Measurements from ENCODE around the gene DNAJC4.

DNAJC4 gene

DNA sequence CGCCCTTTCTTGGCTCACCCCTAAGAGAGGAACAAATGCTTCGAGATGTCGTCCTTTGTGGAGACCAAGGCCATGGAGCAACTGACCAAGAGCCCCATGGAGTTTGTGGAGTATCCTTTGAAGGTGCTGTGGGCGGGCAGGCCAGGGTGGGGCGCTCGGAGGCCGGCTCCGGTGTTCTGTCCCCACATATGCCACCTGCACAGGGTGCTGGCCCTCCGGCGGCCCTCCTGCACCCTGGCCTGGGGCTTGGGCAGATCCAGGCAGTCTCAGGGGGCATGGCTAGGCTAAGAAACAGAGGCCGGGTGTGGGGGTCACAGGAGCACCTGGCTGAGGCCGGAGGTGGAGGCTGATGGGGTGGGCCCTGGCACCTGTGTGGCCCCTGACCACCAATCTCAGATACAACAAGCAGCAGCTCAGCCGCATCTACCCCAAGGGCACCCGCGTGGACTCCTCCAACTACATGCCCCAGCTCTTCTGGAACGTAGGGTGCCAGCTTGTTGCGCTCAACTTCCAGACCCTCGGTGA is 31.3 kb downstream of the DNAJC4 start:
- no peak for DNase-seq

GRCh38 chr11:64262271-64263002 is 32.1 kb downstream of the DNAJC4 start:
- DNase-seq: no peak

GRCh38 chr11:64263021-64263946 is 32.9 kb downstream of the DNAJC4 start:
- no peak for DNase-seq

- no peak for DNase-seq
These were observed 33.6 kb downstream of the DNAJC4 start for GRCh38 chr11:64263947-64264317.

DNA sequence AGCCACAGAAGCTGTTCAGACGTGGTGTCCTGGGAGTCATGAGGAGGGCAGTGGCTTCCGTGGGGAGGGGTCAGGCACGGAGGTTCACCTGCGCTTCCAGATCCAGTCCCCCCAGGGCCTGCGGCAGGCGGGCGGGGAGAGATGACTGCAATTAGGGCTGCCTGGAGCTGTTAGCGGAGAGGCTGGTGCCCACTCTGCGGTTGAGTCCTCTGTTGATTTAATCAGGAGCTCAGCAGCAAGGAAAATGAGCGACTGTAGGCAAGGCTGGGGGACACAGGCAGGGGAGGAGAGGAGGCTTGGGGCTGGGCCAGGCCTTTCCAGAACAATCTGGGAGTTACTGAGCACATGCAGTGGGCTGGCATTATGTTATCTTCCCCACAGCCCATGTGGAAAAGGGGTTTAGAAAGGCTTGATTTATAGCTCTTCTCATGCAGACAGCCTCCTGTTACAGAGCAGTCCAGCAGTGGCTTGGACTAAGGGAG is 34.1 kb downstream of the DNAJC4 start:
- no peak for DNase-seq

DNA sequence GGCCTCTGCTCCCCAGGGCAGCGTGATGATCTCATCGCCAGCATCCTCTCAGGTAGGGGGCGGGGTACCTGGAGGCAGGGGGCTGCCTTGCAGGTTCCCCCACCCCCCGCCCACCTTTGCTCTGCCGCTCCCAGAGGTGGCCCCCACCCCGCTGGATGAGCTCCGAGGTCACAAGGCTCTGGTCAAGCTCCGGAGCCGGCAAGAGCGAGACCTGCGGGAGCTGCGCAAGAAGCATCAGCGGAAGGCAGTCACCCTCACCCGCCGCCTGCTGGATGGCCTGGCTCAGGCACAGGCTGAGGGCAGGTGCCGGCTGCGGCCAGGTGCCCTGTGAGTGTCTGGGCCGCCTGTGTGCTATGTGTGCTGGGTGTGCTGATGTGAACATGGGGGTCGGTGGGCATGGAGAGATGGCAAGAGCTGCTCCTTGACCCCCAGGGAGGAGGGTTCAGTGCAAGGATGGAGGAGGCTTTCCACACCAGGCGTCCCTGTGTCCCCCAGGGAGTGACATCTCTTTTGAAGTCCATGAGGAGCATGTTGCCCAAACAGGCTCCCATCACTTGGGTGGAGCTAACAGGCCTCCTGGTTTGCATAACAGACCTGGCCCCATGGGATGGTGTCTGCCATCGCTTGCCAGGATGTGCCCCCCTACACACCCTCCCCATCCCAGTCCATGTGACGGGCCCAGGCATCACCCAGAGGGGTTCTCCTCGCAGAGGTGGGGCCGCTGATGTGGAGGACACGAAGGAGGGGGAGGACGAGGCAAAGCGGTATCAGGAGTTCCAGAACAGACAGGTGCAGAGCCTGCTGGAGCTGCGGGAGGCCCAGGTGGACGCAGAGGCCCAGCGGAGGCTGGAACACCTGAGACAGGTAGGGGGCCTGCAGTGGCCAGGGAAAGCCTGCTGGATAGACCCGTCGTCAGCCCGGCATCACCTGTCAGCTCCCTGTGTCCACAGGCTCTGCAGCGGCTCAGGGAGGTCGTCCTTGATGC is 35.1 kb downstream of the DNAJC4 start:
- no peak for DNase-seq

DNA sequence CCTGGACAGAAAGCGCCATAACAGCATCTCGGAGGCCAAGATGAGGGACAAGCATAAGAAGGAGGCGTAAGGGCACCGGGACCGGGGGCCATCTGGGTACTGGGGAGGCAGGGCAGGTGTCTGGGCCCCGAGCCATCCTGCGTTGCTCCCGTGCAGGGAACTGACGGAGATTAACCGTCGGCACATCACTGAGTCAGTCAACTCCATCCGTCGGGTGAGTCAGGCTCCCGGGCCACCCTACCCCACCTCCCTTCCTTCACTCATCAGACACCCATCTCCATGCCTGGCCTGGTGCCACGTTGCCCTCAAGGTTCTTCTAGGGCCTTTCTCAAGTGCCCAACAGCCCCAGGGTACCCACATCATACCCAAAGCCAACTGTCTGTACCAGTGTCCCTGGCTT is 36.0 kb downstream of the DNAJC4 start:
- DNase-seq: no peak

DNA sequence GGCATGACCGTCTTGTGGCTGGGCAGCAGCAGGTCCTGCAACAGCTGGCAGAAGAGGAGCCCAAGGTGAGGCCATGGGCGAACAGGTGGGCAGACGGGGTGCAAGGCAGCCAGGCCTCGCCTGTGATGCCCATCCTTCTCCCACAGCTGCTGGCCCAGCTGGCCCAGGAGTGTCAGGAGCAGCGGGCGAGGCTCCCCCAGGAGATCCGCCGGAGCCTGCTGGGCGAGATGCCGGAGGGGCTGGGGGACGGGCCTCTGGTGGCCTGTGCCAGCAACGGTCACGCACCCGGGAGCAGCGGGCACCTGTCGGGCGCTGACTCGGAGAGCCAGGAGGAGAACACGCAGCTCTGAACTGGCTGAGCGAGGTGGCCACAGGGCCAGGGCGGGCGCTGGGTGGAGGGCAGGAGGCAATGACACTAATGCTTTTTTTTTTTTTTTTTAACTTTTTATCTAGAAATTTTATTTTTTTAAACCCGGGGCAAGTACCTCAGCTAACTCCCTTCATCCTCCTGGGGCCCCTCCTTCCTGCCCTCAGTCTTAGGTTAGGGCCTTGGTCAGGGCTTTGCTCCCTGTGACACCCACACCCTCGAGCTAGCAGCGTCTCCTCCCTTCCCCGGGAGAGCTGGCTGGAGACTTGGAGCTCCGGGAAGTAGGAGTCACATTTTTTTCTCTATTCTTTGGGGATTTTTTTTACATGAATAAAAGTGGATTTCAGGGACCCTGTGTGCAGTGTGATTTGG is 37.0 kb downstream of the DNAJC4 start:
- DNase-seq: no peak

DNA sequence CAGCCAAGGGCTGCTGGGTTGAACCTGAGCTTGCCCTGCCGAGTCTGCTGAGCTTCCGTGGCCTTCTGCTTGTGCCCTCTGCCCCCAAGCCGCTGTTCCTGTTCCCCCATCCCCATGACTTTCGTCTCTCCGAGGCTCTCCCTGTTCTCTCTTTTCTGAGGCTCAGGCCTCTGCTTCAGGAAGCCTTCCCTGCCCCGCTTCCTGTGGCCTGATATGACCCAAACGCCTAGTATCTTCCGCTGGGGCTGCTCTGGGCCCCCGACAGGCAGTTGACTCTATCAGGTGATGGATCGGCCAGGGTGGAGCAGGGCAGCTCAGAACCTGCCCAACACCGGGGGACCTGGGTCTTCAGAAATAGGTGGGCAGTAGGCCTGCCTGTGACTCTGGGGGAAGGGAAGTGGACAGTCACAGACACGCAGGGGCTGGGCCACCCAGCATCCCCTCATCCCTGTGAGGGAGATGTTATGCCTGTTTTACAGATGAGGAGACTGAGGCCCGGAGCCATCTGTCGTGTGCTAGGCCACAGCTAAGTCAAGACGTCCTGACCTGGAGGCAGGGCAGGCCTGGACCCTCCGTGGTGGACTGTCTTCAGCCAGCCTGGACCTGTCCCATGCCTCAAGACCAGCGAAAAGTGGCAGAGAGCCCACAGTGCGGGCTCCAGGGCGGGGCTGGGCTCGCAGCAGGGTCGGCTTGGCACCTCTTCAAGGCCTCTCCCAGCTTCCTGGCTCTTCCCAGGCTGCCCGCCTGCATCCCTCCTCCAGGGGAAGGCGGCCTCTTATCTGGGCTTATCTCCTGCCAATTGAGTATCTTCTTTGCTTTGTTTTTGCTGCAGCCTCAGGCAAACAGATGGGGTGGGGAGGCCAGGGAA is 37.9 kb downstream of the DNAJC4 start:
- no peak for DNase-seq

DNA sequence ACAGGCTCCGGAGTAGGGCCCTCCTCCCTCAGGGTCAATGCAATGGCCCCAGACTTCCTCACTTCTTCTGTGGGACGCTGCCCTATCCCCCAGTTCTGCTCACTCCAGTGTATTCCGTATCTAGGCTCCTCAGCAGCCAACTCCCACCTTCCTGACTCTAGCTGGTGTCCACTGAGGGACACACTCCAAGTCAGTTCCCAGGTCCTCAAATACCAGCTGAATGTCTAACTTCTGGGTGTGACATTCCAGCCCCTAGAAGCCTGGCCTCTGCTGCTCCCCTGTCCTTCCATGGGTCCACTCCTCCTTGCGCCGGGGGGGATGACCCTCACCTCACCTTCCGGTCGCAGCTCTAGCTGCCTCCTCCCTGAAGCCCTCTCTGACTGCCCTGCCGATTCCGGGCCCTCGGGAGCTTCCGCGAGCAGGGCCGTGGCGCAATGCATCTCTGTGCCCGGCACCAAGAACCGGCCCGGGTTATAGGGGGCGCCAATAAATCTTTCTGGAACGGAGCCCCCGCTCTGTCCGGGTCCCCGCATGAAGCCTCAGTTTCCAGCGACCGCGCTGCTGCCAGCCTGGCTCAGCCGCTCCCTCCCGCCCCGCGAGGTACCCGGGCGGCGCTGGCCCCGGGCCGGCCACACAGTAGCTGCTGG is 38.7 kb downstream of the DNAJC4 start:
- DNase-seq: peak; percentile 48

- peak; percentile 97 for DNase-seq
These were observed 39.3 kb downstream of the DNAJC4 start for GRCh38 chr11:64269540-64270220.

DNA sequence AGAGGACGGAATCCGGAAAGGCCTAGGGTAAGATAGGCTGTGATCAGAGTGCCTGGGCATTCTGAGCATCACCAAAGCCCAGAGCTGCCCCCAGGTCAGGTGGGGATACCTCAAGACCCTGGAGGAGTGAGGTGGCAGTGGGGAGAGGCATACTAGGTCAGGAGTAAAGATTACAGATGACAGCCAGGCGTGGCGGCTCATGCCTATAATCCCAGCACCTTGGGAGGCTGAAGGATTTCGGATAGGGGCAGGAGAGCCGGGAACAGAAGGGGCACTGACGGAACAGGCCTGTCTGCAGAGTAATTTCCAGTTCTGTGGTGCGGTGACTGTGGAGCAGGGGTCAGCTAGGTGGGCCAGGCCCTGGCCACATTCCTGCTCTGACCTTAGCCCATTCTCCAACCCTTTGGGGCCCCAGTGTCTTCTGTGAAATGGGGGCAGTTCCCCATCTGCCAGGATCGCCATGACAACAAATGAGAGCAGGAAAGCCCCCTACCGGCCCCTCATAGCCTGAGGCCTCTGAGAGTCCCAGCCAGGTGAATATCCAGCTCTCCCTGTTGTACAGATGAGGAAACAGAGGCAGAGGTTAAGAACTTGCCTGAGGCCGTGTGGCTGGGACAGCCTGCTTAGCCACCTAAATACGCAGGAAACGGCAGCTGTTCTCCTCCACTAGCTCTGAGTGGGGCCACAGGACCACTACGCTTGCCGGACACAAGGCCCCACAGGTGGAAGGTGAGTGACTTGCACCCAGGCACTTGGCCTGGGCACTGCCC is 44.9 kb downstream of the DNAJC4 start:
- no peak for DNase-seq

DNA sequence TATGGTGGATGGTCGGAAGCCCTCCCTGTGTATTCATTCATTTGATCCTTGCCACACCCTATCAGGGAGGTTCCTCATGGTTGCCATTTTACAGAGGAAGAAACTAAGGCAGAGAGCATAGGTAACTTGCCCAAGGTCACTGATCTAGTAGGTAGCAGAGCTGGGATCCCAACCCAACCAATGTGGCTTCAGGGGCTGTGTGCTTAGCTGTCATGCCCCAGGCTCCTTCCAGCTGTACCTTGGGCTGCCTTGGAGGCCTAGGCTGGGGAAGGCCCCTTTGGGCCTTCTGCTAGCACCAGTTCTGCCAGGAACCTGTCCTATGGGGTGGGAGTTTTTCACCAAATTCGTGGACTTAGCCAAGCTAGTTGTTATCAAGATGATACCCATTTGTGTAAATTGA is 45.5 kb downstream of the DNAJC4 start:
- no peak for DNase-seq

- no peak for DNase-seq
These were observed 46.5 kb downstream of the DNAJC4 start for GRCh38 chr11:64276653-64277431.

DNA sequence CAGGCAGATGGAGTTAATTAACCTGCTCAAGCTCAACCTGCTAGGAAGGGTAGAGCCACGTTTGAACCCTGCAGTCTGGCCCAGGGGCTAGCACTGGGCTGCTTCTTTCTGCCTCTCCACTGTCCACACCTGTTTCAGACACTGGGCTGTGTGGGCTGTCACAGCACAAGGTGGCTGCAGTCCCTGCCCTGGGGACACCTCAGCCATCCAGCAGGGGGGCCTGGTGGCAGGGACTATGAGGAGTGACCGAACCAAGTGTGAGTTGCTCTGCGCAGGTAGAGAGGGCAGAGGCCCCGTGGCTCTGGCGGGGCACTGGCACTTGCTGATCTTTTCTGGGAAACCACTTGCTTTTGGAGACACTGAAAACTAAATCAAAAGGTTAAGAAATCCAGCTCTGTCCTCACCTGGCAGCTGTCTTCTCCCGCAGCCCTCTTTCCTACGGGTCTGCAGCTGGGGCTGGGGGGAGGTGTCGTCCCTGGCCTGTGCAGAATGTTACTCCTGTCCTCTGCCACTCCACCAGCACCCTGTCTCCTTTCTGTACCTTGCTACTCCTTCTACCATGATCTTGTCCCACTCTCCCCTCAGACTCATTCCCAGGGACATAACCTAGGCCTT is 48.3 kb downstream of the DNAJC4 start:
- DNase-seq: no peak

DNA sequence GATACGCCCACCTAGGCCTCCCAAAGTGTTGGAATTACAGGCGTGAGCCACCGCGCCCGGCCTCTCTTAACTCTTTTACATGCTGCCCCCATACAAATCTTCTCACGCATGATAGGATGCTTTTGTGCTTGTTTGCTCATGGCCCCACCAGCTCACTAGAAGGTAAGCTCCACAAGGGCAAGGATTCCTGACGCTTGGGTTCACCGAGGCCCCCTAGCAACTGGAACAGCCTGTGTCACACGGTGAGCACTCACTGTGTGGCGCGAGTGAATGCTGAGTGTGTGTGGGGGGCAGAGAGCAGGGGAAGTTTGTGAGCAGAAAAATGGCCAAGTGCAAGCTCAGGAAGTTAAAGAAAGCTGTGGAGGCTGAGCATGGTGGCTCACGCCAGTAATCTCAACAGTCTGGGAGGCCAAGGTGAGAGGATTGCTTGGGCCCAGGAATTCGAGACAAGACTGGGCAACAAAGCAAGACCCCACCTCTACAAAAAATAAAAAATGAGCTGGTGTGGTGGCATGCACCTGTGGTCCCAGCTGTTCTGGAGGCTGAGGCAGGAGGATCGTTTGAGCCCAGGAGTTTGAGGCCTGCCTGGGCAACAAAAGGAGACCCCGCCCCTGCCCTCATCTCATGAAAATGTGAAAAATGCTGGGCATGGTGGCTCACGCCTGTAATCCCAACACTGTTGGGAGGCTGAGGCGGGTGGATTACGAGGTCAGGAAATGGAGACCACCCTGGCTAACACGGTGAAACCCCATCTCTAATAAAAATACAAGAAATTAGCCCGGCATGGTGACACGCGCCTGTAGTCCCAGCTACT is 51.8 kb downstream of the DNAJC4 start:
- DNase-seq: no peak

GRCh38 chr11:64283092-64283491 is 52.7 kb downstream of the DNAJC4 start:
- DNase-seq: no peak

Data from CD4-positive, alpha-beta T cell treated with Interferon gamma for 1 hour (primary cell).